ENCODE data around the gene FNBP1.
A peak's percentile ranks its signal among the peaks of the same experiment; 100 is the strongest.
"Not testable (repeated sequence)": the region's sequence is repeated elsewhere in the genome, so short reads cannot be mapped to it uniquely, and the experiment has no call there.

Gene FNBP1

GRCh38 chr9:130043654-130044623 is 950 bp upstream of the FNBP1 start:
- peak; percentile 48 for DNase-seq

GRCh38 chr9:130042406-130042884 is 544 bp downstream of the FNBP1 start:
- DNase-seq = peak; percentile 10

GRCh38 chr9:130041648-130042405 is 1.2 kb downstream of the FNBP1 start:
- peak; percentile 35 for DNase-seq

GRCh38 chr9:130040984-130041647 is 1.9 kb downstream of the FNBP1 start:
- no peak for DNase-seq

GRCh38 chr9:130039528-130040147 is 3.4 kb downstream of the FNBP1 start:
- DNase-seq = peak; percentile 19

- peak; percentile 49 for DNase-seq
Observed at GRCh38 chr9:130036099-130036498, 6.9 kb downstream of the FNBP1 start.

- DNase-seq = peak; percentile 79
Observed at GRCh38 chr9:130034570-130034969, 8.4 kb downstream of the FNBP1 start.

GRCh38 chr9:130030651-130031127 is 12.3 kb downstream of the FNBP1 start:
- no peak for DNase-seq

GRCh38 chr9:130029223-130029973 is 13.6 kb downstream of the FNBP1 start:
- no peak for DNase-seq

GRCh38 chr9:130028493-130029222 is 14.3 kb downstream of the FNBP1 start:
- DNase-seq = no peak

GRCh38 chr9:130027533-130028365 is 15.2 kb downstream of the FNBP1 start:
- DNase-seq = no peak

- no peak for DNase-seq
Observed at GRCh38 chr9:130026583-130027340, 16.2 kb downstream of the FNBP1 start.

GRCh38 chr9:130024597-130024994 is 18.4 kb downstream of the FNBP1 start:
- peak; percentile 20 for DNase-seq

GRCh38 chr9:130023994-130024596 is 18.9 kb downstream of the FNBP1 start:
- DNase-seq = no peak

- no peak for DNase-seq
Observed at GRCh38 chr9:130023144-130023787, 19.7 kb downstream of the FNBP1 start.

- DNase-seq = no peak
Observed at GRCh38 chr9:130022566-130023143, 20.3 kb downstream of the FNBP1 start.

GRCh38 chr9:130021842-130022241 is 21.1 kb downstream of the FNBP1 start:
- DNase-seq = not testable (repeated sequence)

GRCh38 chr9:130021123-130021522 is 21.9 kb downstream of the FNBP1 start:
- DNase-seq = no peak

Data from fibroblast of skin of right biceps (primary cell).